Activated CD4-positive, alpha-beta T cell treated with anti-CD3 and anti-CD28 coated beads, Interleukin-2, amount 50 U/mL, for 4 hours (primary cell): ENCODE data around the gene CD79A.
A peak's percentile ranks its signal among the peaks of the same experiment; 100 is the strongest.

Source experiments
- DNase-seq, 2 experiments: peaks; one replicate each; pipeline ENCODE4 v3.0.0-alpha.2; 2020

The CD79A gene

GRCh38 chr19:41876847-41877832, at the start of gene CD79A:
Gene CD79A, plus strand, starts transcription at chr19:41877279. Its CDS starts 26 bp downstream, at chr19:41877305.
- DNase-seq: no peak

GRCh38 chr19:41837981-41838708, 38.9 kb upstream of the CD79A start:
- DNase-seq: no peak

GRCh38 chr19:41839211-41839610, 37.9 kb upstream of the CD79A start:
- DNase-seq: no peak

- DNase-seq: no peak
Observed at GRCh38 chr19:41843371-41843770, 33.7 kb upstream of the CD79A start.

- DNase-seq: no peak
Observed at GRCh38 chr19:41844601-41845000, 32.5 kb upstream of the CD79A start, which contains the start of gene LYPD4. Gene LYPD4, minus strand, starts transcription at chr19:41844683. Its CDS starts 5,398 bp downstream, at chr19:41839285.

- no peak for DNase-seq
Observed at GRCh38 chr19:41845001-41845050, 32.3 kb upstream of the CD79A start, which contains the start of gene DMRTC2. Gene DMRTC2, plus strand, starts transcription at chr19:41845042. Its CDS starts 2,387 bp downstream, at chr19:41847429.

GRCh38 chr19:41845051-41845590, 32.0 kb upstream of the CD79A start:
- DNase-seq: no peak

- no peak for DNase-seq
Observed at GRCh38 chr19:41847351-41848105, 29.6 kb upstream of the CD79A start.

- no peak for DNase-seq
Observed at GRCh38 chr19:41848666-41849065, 28.4 kb upstream of the CD79A start.

- no peak for DNase-seq
Observed at GRCh38 chr19:41849067-41849466, 28.0 kb upstream of the CD79A start.

- DNase-seq: no peak
Observed at GRCh38 chr19:41850381-41850780, 26.7 kb upstream of the CD79A start.

GRCh38 chr19:41851456-41851855, 25.6 kb upstream of the CD79A start:
- no peak for DNase-seq

- DNase-seq: no peak
Observed at GRCh38 chr19:41853344-41853743, 23.7 kb upstream of the CD79A start.

GRCh38 chr19:41853768-41854167, 23.3 kb upstream of the CD79A start:
- no peak for DNase-seq

- no peak for DNase-seq
Observed at GRCh38 chr19:41859213-41859617, 17.9 kb upstream of the CD79A start.

GRCh38 chr19:41859618-41860418, 17.3 kb upstream of the CD79A start, which contains the start of gene RPS19:
Gene RPS19, plus strand, starts transcription at chr19:41860255. Its CDS starts 520 bp downstream, at chr19:41860775.
- DNase-seq: peak; percentile 98

- DNase-seq: peak in 1 of 2 experiments; percentile 28
Observed at GRCh38 chr19:41860419-41861115, 16.5 kb upstream of the CD79A start.

- DNase-seq: no peak
Observed at GRCh38 chr19:41861116-41861768, 15.8 kb upstream of the CD79A start.

- no peak for DNase-seq
Observed at GRCh38 chr19:41861846-41862245, 15.2 kb upstream of the CD79A start.

- DNase-seq: no peak
Observed at GRCh38 chr19:41862445-41862986, 14.6 kb upstream of the CD79A start.
